ENCODE data around the gene SPINK4.

DNA sequence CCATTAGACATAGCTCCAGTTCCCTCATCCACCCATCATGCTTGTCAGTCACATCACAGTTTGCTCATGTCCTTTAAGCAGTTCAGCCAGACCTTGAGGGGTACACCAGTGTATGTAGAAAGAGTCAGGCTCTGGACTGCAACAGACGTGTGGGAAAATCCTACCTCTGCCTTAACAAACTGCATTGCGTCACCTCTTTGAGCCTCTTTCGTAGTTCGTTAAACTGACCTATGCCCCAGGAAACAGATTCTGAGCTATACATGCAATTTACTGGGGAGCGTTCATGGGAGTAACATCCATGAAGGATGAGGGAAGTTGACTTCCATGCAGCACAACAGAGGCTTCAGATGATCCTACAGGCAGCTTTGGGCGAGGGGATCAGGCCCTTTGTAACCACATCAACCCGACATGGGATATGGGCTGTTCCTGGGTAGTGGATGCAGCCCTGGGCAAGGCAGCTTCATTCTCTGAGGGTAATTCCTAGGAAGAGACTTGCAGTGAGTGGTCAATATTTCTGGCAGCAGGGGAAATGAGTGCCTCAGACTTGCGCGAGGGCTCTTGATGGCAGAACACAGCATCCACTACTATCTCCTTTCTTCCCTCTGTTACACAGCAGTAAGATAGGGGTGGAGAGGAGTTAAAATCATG is 4.3 kb downstream of the SPINK4 start:
- TF ChIP-seq POLR2AphosphoS5 (IDR thresholded peaks at IDR 0.05; ENCODE audit: low read depth, low read length) (no peak), TAF1 (IDR thresholded peaks at IDR 0.05; ENCODE audit: low read depth, low read length) (no peak)
